ENCODE measurements around the gene FXYD2.

DNA sequence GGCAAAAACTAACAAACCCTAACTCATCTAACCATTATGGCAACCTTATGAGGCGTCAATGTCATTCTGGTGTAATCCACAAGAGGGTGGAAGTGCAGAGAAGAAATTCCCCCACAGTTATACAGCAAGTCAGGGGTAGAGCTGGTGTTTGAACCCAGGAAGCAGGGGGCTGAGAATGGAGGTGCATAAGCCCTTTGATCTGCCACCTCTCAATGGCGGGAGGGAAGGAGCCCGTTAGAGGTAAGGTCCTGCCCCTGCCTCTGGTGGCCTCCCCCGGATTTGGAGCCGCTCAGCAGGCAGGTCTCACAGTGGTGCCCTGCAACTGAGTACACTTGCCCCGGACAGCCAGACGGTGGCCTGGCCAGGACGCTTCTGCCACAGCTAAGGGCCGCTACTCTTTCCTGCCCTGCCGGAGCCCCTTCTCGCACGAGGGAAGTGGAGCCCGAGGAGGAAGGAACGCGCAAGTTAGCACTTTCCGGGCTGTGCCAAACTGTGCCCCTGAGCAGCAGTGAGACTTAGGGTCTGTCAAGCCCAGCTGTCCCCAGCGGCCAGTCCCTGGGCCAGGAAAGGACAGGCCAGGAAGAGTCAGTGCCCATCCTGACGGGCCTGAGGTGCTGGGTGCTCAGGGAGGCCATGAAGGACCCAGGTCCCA lies 1.1 kb downstream of the FXYD2 start:
- TF ChIP-seq, protein P1, sequence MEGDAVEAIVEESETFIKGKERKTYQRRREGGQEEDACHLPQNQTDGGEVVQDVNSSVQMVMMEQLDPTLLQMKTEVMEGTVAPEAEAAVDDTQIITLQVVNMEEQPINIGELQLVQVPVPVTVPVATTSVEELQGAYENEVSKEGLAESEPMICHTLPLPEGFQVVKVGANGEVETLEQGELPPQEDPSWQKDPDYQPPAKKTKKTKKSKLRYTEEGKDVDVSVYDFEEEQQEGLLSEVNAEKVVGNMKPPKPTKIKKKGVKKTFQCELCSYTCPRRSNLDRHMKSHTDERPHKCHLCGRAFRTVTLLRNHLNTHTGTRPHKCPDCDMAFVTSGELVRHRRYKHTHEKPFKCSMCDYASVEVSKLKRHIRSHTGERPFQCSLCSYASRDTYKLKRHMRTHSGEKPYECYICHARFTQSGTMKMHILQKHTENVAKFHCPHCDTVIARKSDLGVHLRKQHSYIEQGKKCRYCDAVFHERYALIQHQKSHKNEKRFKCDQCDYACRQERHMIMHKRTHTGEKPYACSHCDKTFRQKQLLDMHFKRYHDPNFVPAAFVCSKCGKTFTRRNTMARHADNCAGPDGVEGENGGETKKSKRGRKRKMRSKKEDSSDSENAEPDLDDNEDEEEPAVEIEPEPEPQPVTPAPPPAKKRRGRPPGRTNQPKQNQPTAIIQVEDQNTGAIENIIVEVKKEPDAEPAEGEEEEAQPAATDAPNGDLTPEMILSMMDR (IDR thresholded peaks at IDR 0.05; ENCODE audit: low read length) = peak; percentile 18; the same call in 1 of the 2 replicates
- no peak for TF ChIP-seq EZH2 (IDR thresholded peaks at IDR 0.05; ENCODE audit: borderline replicate concordance, low read length)
